Liver (tissue), 9 donors: ENCODE data around the gene INO80D. TPM values are rescaled to one million over a fixed set of nuclear protein-coding genes. Genes with fewer than 3 reads are reported as not detected.
"Not testable (repeated sequence)": the region's sequence is repeated elsewhere in the genome, so short reads cannot be mapped to it uniquely, and the experiment has no call there.

Source experiments
- DNase-seq: peaks from one replicate; pipeline ENCODE4 v3.0.0-alpha.2; 2017; ENCODE audit warnings: low spot score
- H3K27ac ChIP-seq, 2 donors: one replicate each; pipeline ENCODE4 v1.7.0; 2013; ENCODE audit warnings: inconsistent platforms in 2 of 2, low read length in 2 of 2, control low read depth in 1 of 2, low read depth in 1 of 2, mild to moderate bottlenecking in 1 of 2
- H3K27me3 ChIP-seq, 4 donors: one replicate each; pipeline versions ENCODE4 v1.6.1 to v1.7.0; 2013; ENCODE audit warnings: low read length in 3 of 4, inconsistent platforms in 1 of 4, mild to moderate bottlenecking in 1 of 4, moderate library complexity in 1 of 4; ENCODE audit not compliant: control insufficient read depth in 4 of 4, insufficient read depth in 4 of 4
- H3K36me3 ChIP-seq, 4 donors: one replicate each; pipeline versions ENCODE4 v1.6.1 to v1.7.0; 2013; ENCODE audit warnings: low read length in 3 of 4, mild to moderate bottlenecking in 3 of 4, low read depth in 1 of 4, moderate library complexity in 1 of 4; ENCODE audit not compliant: control insufficient read depth in 4 of 4, insufficient read depth in 3 of 4
- H3K4me1 ChIP-seq, 4 donors: one replicate each; pipeline versions ENCODE4 v1.6.1 to v1.7.0; 2013; ENCODE audit warnings: low read length in 3 of 4, mild to moderate bottlenecking in 3 of 4, moderate library complexity in 1 of 4; ENCODE audit not compliant: control insufficient read depth in 4 of 4, insufficient read depth in 4 of 4
- H3K4me3 ChIP-seq, 3 donors: one replicate each; pipeline versions ENCODE4 v1.6.1 to v1.7.0; 2013; ENCODE audit warnings: low read length in 3 of 3, control low read depth in 1 of 3, low read depth in 1 of 3, mild to moderate bottlenecking in 1 of 3
- H3K9ac ChIP-seq, 2 donors: one replicate each; pipeline ENCODE4 v1.7.0; 2013; ENCODE audit warnings: low read length in 2 of 2, mild to moderate bottlenecking in 2 of 2, moderate library complexity in 2 of 2, control low read depth in 1 of 2, low read depth in 1 of 2
- H3K9me3 ChIP-seq, 4 donors: one replicate each; pipeline versions ENCODE4 v1.6.1 to v1.7.0; 2013; ENCODE audit warnings: low read length in 3 of 4; ENCODE audit not compliant: control insufficient read depth in 4 of 4
- EGR1 ChIP-seq, 2 donors: IDR thresholded peaks; 2 replicates each; pipeline ENCODE4 v1.6.1; 2016 to 2018; ENCODE audit warnings: antibody characterized with exemption in 2 of 2, low read depth in 2 of 2
- FOXA1 ChIP-seq: IDR thresholded peaks from 2 replicates; pipeline ENCODE4 v1.6.1; 2016; ENCODE audit warnings: antibody characterized with exemption
- FOXA2 ChIP-seq: IDR thresholded peaks from 2 replicates; pipeline ENCODE4 v1.6.1; 2016; ENCODE audit warnings: antibody characterized with exemption
- GABPA ChIP-seq, 2 donors: IDR thresholded peaks in 1 of 2; conservative IDR thresholded peaks in 1 of 2; 2 replicates each; pipeline ENCODE4 v1.6.1; 2016; ENCODE audit warnings: antibody characterized with exemption in 2 of 2, mild to moderate bottlenecking in 1 of 2, moderate library complexity in 1 of 2
- HNF4A ChIP-seq, 2 donors: conservative IDR thresholded peaks; 2 replicates each; pipeline ENCODE4 v1.6.1; 2016; ENCODE audit warnings: antibody characterized with exemption in 2 of 2, mild to moderate bottlenecking in 2 of 2
- HNF4G ChIP-seq: IDR thresholded peaks from 2 replicates; pipeline ENCODE4 v1.6.1; 2016; ENCODE audit warnings: antibody characterized with exemption
- JUND ChIP-seq, 2 donors: IDR thresholded peaks; 2 replicates each; pipeline ENCODE4 v1.6.1; 2016; ENCODE audit warnings: antibody characterized with exemption in 2 of 2
- NR2F2 ChIP-seq: IDR thresholded peaks from 2 replicates; pipeline ENCODE4 v1.6.1; 2016; ENCODE audit warnings: antibody characterized with exemption
- RAD21 ChIP-seq, 2 donors: IDR thresholded peaks; 2 replicates each; pipeline ENCODE4 v1.6.1; 2016; ENCODE audit warnings: antibody characterized with exemption in 2 of 2, mild to moderate bottlenecking in 2 of 2
- RXRA ChIP-seq, 2 donors: IDR thresholded peaks; 2 replicates each; pipeline ENCODE4 v1.6.1; 2017 to 2018; ENCODE audit warnings: antibody characterized with exemption in 2 of 2, mild to moderate bottlenecking in 1 of 2
- SP1 ChIP-seq: IDR thresholded peaks from 2 replicates; pipeline ENCODE4 v1.6.1; 2018; ENCODE audit warnings: antibody characterized with exemption, mild to moderate bottlenecking
- TAF1 ChIP-seq: conservative IDR thresholded peaks from 2 replicates; pipeline ENCODE4 v1.6.1; 2016; ENCODE audit warnings: antibody characterized with exemption, mild to moderate bottlenecking
- YY1 ChIP-seq: IDR thresholded peaks from 2 replicates; pipeline ENCODE4 v1.6.1; 2016; ENCODE audit warnings: antibody characterized with exemption, mild to moderate bottlenecking
- WGBS: extraction: QIAGEN DNeasy Blood & Tissue Kit; methylation state at CpG from one replicate; pipeline ENCODE4 v1.1.7; 2013; 5-methylcytosine and 5-hydroxymethylcytosine counted together
- polyA plus RNA-seq, 2 donors: library from polyadenylated mRNA; stranded (reverse) in 1 of 2; unstranded in 1 of 2; fragments of 200-250 nt in 1 of 2; fragments of >200 nt in 1 of 2; fragmentation: Nextera tagmentation in 1 of 2; extraction: Ambion mirVana in 1 of 2; gene quantifications; one replicate each; pipeline versions ENCODE4 v1.2.1 to v1.2.3, GENCODE V29; 2013 to 2015
- total RNA-seq, 2 donors: library from RNA; depleted of rRNA; stranded (reverse); fragments of >200 nt; gene quantifications; one replicate each; pipeline ENCODE4 v1.2.3, GENCODE V29; 2014
- TF ChIP-seq, protein P1 (sequence below): fragments of 150-350 bp; IDR thresholded peaks from 2 replicates; pipeline ENCODE4 v1.5.1; 2017; ENCODE audit warnings: improper control_type of control experiment, low read depth, low read length; ENCODE audit not compliant: missing input control
- TF ChIP-seq, protein P2 (sequence below): IDR thresholded peaks from 2 replicates; pipeline ENCODE4 v1.6.1; 2016; ENCODE audit warnings: antibody characterized with exemption
- TF ChIP-seq, protein P3 (sequence below): IDR thresholded peaks from 2 replicates; pipeline ENCODE4 v1.6.1; 2016; ENCODE audit warnings: antibody characterized with exemption
- TF ChIP-seq, protein P4 (sequence below): IDR thresholded peaks from 2 replicates; pipeline ENCODE4 v1.6.1; 2016; ENCODE audit warnings: antibody characterized with exemption
- TF ChIP-seq, protein P5 (sequence below): IDR thresholded peaks from 2 replicates; pipeline ENCODE4 v1.6.1; 2016; ENCODE audit warnings: antibody characterized with exemption, mild to moderate bottlenecking
- donor health status: healthy.
- donor health status: healthy.
- donor health status: healthy.
- donor health status: healthy.
- donor health status: healthy.

INO80D gene
- total and polyA plus RNA-seq, 4 donors: 0.76 to 10.3 (median 5.4) TPM

DNA sequence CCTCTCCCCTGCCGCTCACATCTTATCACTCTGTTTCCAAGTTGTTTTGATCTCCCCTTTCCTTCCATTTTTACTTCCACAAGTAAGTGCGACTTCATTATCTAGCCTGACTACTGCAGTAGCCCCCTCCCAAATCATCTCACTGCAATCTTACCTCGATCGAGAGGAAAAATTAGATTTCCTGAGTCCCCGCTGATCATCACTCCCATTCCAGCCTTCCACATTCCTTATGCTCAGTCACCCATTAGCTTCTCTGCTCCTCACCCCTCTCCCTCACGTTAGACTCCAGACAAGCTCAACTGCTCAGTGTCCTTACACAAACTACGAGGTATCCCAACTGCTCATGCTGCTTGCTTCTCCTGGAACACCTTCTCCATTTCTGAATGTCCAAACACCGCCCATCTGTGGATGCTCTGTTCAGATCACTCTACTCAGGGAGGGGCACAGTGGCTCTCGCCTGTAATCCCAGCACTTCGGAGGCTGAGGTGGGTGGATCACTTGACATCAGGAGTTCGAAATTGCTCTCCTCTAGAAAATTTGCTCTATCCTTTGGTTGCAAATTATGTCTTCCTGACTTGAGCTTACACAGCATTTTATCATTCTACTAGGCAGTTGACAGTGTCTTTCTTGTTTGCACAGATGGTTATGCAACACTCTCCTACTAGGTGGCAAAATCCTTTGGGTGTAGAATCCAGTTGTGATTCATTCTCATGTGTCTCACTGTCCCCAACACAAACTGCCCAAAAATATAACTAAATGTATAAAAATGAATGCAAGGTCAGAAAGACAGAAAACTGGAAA lies 96.5 kb downstream of the INO80D start:
- TF ChIP-seq YY1 (no peak), HNF4G (no peak), JUND (IDR thresholded peaks at IDR 0.05) (peak in 1 of 2 donors; percentile 44), FOXA1 (peak; percentile 67), FOXA2 (peak; percentile 66), TAF1 (no peak), HNF4A (conservative IDR thresholded peaks at IDR 0.05) (peak; percentile 21 to 41), RAD21 (IDR thresholded peaks at IDR 0.05) (peak; percentile 10 to 32), RXRA (IDR thresholded peaks at IDR 0.05) (no peak), SP1 (no peak), GABPA (IDR thresholded peaks at IDR 0.05 in 1 of 2, conservative IDR thresholded peaks at IDR 0.05 in 1 of 2) (no peak), NR2F2 (no peak), EGR1 (IDR thresholded peaks at IDR 0.05; ENCODE audit: low read depth in 2 of 2) (no peak)
- TF ChIP-seq, protein P1, sequence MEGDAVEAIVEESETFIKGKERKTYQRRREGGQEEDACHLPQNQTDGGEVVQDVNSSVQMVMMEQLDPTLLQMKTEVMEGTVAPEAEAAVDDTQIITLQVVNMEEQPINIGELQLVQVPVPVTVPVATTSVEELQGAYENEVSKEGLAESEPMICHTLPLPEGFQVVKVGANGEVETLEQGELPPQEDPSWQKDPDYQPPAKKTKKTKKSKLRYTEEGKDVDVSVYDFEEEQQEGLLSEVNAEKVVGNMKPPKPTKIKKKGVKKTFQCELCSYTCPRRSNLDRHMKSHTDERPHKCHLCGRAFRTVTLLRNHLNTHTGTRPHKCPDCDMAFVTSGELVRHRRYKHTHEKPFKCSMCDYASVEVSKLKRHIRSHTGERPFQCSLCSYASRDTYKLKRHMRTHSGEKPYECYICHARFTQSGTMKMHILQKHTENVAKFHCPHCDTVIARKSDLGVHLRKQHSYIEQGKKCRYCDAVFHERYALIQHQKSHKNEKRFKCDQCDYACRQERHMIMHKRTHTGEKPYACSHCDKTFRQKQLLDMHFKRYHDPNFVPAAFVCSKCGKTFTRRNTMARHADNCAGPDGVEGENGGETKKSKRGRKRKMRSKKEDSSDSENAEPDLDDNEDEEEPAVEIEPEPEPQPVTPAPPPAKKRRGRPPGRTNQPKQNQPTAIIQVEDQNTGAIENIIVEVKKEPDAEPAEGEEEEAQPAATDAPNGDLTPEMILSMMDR: no peak
- TF ChIP-seq, protein P2, sequence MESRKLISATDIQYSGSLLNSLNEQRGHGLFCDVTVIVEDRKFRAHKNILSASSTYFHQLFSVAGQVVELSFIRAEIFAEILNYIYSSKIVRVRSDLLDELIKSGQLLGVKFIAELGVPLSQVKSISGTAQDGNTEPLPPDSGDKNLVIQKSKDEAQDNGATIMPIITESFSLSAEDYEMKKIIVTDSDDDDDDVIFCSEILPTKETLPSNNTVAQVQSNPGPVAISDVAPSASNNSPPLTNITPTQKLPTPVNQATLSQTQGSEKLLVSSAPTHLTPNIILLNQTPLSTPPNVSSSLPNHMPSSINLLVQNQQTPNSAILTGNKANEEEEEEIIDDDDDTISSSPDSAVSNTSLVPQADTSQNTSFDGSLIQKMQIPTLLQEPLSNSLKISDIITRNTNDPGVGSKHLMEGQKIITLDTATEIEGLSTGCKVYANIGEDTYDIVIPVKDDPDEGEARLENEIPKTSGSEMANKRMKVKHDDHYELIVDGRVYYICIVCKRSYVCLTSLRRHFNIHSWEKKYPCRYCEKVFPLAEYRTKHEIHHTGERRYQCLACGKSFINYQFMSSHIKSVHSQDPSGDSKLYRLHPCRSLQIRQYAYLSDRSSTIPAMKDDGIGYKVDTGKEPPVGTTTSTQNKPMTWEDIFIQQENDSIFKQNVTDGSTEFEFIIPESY: no peak
- TF ChIP-seq, protein P3, sequence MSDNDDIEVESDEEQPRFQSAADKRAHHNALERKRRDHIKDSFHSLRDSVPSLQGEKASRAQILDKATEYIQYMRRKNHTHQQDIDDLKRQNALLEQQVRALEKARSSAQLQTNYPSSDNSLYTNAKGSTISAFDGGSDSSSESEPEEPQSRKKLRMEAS: no peak
- TF ChIP-seq, protein P4, sequence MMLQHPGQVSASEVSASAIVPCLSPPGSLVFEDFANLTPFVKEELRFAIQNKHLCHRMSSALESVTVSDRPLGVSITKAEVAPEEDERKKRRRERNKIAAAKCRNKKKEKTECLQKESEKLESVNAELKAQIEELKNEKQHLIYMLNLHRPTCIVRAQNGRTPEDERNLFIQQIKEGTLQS: no peak
- TF ChIP-seq, protein P5, sequence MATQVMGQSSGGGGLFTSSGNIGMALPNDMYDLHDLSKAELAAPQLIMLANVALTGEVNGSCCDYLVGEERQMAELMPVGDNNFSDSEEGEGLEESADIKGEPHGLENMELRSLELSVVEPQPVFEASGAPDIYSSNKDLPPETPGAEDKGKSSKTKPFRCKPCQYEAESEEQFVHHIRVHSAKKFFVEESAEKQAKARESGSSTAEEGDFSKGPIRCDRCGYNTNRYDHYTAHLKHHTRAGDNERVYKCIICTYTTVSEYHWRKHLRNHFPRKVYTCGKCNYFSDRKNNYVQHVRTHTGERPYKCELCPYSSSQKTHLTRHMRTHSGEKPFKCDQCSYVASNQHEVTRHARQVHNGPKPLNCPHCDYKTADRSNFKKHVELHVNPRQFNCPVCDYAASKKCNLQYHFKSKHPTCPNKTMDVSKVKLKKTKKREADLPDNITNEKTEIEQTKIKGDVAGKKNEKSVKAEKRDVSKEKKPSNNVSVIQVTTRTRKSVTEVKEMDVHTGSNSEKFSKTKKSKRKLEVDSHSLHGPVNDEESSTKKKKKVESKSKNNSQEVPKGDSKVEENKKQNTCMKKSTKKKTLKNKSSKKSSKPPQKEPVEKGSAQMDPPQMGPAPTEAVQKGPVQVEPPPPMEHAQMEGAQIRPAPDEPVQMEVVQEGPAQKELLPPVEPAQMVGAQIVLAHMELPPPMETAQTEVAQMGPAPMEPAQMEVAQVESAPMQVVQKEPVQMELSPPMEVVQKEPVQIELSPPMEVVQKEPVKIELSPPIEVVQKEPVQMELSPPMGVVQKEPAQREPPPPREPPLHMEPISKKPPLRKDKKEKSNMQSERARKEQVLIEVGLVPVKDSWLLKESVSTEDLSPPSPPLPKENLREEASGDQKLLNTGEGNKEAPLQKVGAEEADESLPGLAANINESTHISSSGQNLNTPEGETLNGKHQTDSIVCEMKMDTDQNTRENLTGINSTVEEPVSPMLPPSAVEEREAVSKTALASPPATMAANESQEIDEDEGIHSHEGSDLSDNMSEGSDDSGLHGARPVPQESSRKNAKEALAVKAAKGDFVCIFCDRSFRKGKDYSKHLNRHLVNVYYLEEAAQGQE: no peak
- no peak for DNase-seq
- Histone ChIP-seq H3K4me1 (peaks cover 3 to 23% (median 17%) of the 10 kb centered on the region in 4 donors), H3K36me3 (peaks cover 0 to 2% (median 2%) of the 10 kb centered on the region in 4 donors), H3K9ac (no peak overlapping the region), H3K4me3 (no peak overlapping the region), H3K9me3 (no peaks in the 10 kb centered on the region), H3K27ac (peak overlapping the region; percentile 21 to 45), H3K27me3 (no peaks in the 10 kb centered on the region)
- WGBS: 82% methylated on average over 11 of the region's 11 CpGs

DNA sequence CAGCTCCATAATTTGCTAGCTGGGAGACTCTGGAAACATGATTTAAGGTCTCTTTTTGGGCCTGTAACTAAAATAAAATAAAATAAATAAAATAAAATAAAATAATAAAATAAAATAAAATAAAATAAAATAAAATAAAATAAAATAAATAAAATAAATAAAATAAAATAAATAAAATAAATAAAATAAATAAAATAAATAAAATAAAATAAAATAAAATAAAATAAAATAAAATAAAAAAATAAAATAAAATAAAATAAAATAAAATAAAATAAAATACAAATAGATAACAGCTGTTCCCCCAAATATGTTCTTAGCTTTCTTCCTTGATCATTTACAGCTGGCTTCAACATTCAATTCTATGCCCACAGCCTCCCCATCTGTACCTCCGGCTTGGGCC lies 97.3 kb downstream of the INO80D start:
- H3K4me1 ChIP-seq: peaks cover 3 to 23% (median 17%) of the 10 kb centered on the region in 4 donors
- H3K9ac ChIP-seq, H3K36me3 ChIP-seq, H3K9me3 ChIP-seq, H3K4me3 ChIP-seq, H3K27me3 ChIP-seq, DNase-seq, H3K27ac ChIP-seq: not testable (repeated sequence)
- 98% methylated on average over 1 of the region's 1 CpG for whole genome bisulfite sequencing
